GM12873 (cell line): ENCODE results near the gene ZYG11A.

Experiments
- TF ChIP-seq, protein P1 (sequence below): IDR thresholded peaks from 2 replicates; pipeline ENCODE4 v1.5.1; 2012; ENCODE audit warnings: low read depth, mild to moderate bottlenecking, moderate library complexity, low read length, control low read depth; ENCODE audit not compliant: insufficient read depth; ENCODE audit errors: missing control alignments

Gene ZYG11A

DNA sequence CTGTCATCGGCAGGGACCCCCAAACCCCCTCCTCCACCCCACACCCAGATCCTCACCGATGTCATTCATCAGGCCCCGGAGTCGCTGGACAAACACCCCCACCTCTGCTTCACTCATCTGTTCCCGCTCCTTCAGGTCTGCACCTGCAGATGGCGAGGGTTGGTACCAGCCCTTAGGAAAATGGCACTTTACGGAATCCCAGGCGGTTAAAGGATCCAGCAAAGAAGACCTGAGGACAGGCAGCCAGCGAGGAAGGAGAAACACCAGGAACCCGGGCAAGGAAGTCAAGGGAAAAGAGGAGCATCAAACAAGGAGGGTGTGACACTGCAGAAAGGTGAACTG is 65.2 kb downstream of the ZYG11A start:
- TF ChIP-seq, protein P1, sequence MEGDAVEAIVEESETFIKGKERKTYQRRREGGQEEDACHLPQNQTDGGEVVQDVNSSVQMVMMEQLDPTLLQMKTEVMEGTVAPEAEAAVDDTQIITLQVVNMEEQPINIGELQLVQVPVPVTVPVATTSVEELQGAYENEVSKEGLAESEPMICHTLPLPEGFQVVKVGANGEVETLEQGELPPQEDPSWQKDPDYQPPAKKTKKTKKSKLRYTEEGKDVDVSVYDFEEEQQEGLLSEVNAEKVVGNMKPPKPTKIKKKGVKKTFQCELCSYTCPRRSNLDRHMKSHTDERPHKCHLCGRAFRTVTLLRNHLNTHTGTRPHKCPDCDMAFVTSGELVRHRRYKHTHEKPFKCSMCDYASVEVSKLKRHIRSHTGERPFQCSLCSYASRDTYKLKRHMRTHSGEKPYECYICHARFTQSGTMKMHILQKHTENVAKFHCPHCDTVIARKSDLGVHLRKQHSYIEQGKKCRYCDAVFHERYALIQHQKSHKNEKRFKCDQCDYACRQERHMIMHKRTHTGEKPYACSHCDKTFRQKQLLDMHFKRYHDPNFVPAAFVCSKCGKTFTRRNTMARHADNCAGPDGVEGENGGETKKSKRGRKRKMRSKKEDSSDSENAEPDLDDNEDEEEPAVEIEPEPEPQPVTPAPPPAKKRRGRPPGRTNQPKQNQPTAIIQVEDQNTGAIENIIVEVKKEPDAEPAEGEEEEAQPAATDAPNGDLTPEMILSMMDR = no peak

DNA sequence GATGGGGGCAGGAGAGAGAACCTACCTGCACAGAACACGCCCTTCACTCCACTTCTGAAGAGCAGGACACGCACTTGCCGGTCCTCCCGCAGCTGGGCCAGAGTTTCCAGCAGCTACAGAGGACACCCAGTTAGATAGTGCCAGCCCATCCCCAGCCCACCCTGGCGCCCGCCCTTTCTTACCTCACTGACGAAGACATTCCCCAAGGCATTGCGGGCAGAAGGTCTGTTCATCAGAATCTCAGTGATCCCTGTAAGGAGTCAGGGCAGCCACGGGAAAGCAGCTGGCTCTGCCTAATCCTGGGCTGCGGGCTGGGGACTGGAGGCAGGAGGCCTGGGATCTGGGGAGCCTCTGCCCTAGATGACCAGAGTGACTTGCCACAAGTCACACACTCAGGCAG is 69.0 kb downstream of the ZYG11A start:
- TF ChIP-seq, protein P1 = no peak

DNA sequence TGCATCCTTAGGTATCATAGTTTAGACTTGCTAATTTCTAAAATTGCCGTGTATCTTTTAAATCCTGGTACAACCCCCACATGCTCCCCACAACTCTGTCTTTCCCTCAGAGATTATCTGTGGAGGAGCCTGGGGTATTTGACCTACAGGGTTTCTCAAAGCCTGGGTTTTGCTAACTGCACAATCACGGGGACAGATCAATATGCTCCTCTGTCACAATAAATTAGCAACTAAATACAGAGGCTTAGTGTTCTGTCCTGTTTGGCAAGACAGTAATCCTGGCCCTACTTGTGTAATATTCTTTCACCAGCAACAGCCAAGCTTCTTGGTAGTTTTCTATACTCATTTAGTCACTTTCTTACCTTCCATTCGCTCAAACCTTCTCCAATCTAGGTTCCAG is 70.5 kb downstream of the ZYG11A start:
- TF ChIP-seq, protein P1 = no peak

DNA sequence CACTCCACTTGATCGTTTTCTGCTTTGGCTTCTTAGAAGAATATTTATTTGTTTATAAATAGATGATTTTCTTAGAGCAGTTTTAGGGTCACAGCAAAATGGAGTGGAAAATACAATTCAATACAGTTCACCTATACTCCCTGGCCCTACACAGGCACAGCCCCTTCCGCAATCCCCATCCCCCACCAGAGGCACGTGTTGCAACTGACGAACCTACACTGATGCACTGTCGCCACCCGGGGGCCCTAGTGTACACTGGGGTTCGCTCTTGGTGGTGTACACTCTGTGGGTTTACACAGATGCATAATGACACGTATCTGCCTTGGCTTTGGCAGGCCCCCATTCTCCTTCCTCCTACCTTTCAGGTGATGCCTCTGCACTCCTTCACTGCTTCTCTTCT is 71.0 kb downstream of the ZYG11A start:
- TF ChIP-seq, protein P1 = peak; percentile 3

DNA sequence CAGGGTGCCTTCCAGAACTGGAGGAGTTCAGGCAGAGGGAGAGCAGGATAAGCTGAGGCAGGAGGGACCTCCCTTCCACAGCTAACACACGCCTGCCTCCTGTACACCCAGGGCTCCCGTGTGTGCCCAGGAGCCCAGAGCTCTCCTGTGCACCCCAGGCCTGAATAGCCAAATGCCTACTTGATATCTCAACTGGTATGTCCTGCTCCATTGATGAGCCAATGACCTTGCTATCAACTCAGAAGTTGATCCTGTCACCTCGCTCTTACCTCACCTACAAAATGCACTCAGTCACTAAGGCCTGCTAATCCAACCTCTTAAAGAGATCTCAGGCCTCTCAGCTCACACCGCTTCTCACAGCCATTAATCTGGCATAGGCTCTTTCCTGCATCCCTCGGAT is 71.9 kb downstream of the ZYG11A start:
- TF ChIP-seq, protein P1 = no peak

DNA sequence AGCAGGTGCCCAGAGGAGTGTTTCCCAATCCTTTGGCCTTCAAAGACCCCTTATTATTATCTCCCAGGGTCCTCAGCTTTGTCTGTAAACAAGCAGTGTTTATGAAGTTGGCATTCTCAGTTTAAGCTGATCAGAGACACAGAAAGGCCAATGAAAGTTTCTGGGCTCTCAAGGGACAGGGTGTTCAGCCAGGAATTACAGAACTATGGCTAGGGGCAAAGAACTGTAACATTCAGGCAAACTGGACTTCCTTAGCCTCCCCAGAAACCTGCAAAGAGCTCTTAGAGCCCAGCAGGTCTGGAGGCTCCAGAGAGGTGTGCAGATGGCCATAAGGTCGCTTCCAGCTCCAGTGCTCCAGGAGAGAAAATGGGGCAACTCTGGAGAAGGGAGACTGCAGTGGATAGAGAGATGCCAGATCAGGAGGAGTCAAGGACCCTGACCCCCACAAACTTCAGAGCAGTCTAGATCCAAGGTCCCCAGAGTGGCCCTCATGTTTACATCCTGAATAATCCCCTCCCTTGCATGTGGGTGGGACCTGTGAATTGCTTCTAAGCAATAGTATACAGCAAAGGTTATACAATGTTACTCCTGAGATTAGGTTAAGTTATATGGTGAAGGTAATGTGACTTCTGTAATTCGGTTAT is 72.8 kb downstream of the ZYG11A start:
- TF ChIP-seq, protein P1 = no peak

DNA sequence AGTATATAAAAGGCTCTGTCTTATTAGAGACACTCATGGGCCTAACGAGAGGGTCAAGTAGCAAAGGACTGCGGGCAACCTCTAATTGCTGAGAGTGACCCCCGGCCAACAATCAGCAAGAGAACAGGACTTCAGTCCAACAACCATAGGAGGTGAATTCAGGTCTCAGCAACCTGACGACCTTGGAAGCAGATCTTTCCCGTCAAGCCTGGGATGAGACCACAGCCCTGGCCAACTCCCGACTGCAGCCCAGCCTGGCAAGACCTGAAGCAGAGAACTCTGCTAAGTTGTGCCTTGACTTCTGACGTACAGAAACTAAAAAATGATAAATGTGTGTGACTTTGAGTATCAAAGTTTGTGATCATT is 73.3 kb downstream of the ZYG11A start:
- TF ChIP-seq, protein P1 = no peak
